ENCODE results near the gene SLC17A7.

DNA sequence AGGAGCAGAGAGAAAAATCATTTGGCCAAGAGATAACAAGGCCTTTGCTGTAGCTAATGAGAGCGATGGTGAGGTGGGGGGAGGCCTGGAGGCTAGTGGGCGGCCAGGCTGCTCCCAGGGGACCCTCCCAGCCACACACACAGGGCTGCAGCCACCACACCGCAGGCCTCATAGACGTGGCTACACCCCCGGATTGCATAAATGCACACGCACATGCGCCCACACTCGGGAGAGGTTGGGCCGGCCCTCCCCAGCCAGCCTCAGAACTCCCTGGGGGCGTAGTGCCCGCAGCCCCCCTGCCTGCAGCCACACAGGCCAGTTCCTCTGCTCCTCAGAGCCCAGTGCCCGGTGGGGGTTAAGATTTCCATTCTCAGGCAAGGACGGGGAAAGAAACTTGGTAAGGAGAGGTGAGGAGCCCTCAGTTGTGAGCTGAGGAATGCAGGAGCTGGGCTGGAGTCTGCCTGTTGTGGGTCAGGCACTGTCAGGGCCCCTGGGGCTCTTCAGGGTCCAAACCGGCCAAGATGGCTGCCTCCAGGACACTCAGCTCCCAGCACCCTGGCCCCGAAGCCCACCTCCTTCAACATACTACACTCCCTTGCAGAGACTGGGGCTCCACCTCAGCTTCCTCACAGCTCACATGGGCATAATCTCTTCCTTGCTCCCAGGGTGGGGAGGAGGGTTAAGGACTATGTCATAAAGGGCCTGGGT lies 26.1 kb downstream of the SLC17A7 start:
- TF ChIP-seq EZH2 (IDR thresholded peaks at IDR 0.05; ENCODE audit: low read length, missing control alignments) = no peak
- TF ChIP-seq, protein P1, sequence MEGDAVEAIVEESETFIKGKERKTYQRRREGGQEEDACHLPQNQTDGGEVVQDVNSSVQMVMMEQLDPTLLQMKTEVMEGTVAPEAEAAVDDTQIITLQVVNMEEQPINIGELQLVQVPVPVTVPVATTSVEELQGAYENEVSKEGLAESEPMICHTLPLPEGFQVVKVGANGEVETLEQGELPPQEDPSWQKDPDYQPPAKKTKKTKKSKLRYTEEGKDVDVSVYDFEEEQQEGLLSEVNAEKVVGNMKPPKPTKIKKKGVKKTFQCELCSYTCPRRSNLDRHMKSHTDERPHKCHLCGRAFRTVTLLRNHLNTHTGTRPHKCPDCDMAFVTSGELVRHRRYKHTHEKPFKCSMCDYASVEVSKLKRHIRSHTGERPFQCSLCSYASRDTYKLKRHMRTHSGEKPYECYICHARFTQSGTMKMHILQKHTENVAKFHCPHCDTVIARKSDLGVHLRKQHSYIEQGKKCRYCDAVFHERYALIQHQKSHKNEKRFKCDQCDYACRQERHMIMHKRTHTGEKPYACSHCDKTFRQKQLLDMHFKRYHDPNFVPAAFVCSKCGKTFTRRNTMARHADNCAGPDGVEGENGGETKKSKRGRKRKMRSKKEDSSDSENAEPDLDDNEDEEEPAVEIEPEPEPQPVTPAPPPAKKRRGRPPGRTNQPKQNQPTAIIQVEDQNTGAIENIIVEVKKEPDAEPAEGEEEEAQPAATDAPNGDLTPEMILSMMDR (conservative IDR thresholded peaks at IDR 0.05 in 1 of 2, IDR thresholded peaks at IDR 0.05 in 1 of 2; ENCODE audit: low read depth in 1 of 2, low read length in 2 of 2) = no peak

Measured in fibroblast of lung (primary cell).